ENCODE measurements around the gene ARAP2.

Gene ARAP2

DNA sequence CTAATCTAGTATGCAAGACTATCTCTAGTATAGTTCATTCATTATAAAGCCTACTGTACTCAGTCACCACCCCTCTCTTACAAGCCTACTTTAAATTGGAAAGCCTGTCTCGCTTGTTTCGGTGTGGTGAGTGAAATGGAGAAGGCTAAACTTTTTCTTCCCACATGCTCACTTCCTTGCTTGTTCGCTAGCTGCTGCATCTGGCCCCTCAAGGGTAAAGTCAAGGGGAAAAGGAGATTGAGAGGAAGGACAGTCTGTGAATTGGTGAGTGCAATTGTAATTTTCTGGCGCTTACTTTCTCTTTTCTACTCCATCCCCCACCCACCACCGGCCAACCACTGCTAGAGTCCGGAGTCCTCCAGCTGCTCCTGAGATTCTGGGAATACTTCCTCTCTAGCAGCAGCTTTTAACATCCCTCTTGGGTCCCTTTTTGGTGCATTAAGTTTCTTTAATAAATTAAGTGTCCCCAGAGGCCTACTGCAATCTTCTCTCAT is 12.1 kb upstream of the ARAP2 start:
- DNase-seq: no peak

DNA sequence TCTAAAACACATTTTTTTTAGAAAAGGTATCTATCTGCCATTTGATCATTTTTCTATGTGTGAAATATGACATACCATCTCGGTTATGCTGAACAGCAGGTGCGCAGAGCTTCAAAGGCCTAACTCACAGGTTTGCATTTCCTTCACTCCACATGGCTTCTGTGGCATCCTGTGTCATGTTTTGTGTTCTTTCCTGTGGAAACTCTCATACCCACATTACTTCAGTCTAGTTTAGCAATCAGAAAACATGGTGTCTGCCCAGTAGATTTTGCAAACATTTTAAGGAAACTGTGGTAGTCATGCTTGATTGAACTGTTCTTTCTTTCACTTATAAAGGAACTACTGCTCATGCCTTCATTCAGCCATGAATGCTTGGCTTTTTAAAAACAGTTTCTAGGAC is 11.3 kb upstream of the ARAP2 start:
- no peak for DNase-seq

GRCh38 chr4:36254371-36254770 is 10.1 kb upstream of the ARAP2 start:
- no peak for DNase-seq

DNA sequence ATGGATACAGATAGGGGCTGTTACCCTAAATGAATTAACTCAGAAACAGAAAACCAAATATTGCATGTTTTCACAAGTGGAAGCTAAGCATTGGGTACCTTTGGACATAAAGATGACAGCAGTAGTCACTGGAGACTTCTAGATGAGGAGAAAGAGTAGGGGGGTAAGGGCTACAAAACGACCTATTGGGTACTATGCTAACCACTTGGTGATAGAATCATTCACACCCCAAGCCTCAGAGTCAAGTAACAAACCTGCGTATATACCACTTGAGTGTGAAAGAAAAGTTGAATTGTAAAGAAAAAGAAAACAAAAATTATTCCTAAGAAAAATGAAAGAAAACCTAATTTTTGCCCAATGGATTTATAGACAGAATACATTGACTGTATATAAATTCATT is 7.7 kb upstream of the ARAP2 start:
- no peak for DNase-seq

DNA sequence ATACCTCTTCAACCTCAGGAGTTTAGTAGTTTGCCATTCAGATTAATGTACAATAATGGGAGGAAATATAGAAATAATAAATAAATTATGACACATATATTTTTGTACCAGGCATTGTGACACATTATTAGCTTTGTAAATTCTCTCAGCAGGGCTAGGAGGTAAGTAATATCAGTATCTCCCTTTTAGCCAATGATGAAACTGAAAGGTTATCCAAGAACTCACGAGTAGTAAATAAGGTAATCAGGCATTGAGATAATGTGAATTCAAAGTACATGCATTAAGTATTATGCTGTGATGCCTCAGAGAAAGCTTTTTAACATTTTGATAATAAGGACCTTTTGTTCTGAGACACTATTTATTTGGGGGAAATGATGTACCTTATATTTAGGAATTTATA is 5.3 kb upstream of the ARAP2 start:
- DNase-seq: no peak

- peak; percentile 76 for DNase-seq
Observed at GRCh38 chr4:36243355-36244256, 708 bp downstream of the ARAP2 start.

DNA sequence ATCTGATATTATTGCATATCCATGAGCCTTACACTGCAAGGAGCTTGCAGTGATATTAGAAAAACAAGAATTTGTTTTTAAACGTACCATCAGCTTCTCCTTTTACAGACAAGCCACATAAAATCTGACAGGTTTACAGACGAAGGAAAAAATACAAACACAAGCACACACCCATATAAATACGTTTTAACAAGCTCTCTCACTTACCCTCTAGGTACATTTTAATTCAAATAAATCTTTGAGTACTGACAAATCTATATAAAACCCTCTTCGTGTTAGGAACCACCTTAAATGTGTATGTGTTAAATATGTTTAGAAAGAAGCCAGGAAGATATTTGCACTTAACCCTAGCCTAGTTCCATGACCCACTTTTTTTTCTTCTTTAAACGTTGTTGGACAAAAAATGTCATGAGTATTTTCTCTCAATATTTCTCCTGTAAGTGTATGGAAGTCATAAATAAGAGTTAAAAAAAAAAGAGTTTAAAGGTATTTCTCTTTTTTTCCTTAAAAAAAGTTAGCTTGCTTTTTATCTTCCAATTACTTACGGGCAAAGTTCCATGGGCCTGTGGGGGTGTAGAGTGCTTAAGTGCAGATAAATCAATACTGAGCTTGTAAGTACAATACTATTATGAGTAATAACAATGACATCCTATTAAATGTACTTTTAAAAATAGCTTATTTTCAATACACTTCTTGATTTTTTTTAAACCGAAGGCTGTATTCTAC is 1.5 kb downstream of the ARAP2 start:
- DNase-seq: no peak

GRCh38 chr4:36241771-36242170 is 2.5 kb downstream of the ARAP2 start:
- DNase-seq: no peak

DNA sequence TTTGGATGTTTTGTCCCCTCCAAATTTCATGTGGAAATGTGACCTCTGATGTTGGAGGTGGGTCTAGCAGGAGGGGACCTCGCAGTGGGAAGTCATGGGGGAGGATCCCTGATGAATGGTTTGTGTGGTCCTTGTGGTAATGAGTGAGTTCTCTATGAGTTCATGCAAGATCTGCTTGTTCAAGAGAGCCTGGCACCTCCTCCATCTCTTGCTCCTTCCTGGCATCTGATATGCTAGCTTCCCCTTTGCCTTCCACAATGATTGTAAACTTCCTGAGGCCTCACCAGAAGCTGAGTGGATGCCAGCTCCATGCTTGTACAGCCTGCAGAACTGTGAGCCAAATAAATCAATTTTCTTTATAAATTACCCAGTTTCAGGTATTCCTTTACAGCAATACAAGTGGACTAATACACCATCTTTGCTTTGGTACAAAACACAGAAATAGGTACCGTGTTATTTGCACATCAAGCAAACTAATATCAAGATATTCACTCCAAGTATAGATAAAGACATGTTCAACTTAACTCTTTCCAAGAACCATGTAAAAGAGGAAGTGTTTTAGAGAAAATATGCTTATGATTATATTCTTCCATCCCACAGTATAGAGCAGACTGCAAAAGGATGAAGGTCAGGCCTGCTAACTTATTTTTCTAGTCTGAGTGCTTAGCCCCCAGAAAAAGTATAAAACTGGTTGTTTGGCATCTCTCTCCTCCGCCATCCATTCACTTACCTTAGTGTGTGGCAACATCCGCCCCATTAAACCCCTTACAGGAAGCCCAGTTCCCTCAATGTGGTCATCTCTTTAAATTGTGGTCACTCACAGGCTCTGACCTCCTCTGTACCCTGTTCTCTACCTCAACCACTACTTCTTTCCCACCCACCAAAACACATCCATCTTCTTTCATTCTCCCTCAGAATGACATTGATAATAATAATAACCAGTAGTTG is 6.7 kb downstream of the ARAP2 start:
- no peak for DNase-seq

DNA sequence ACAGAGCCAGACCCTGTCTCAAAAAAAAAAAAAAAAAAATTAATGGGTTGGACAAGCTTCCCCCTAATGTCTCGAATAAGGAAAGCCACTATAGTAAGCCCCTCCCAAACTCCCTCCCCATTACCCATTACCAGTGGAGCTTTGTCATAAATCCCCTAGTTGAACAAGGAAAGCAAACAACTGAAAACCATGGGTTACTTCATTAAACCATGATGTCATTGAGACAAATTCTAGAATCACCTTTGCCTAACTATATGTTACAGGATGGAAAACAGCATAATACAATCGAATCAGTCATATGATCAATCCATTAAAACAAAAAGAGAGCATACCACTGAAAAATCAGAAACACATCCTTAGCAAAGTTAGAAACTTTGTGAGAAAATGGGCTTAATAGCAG is 8.2 kb downstream of the ARAP2 start:
- DNase-seq: no peak

- no peak for DNase-seq
Observed at GRCh38 chr4:36235306-36235705, 9.0 kb downstream of the ARAP2 start.

DNA sequence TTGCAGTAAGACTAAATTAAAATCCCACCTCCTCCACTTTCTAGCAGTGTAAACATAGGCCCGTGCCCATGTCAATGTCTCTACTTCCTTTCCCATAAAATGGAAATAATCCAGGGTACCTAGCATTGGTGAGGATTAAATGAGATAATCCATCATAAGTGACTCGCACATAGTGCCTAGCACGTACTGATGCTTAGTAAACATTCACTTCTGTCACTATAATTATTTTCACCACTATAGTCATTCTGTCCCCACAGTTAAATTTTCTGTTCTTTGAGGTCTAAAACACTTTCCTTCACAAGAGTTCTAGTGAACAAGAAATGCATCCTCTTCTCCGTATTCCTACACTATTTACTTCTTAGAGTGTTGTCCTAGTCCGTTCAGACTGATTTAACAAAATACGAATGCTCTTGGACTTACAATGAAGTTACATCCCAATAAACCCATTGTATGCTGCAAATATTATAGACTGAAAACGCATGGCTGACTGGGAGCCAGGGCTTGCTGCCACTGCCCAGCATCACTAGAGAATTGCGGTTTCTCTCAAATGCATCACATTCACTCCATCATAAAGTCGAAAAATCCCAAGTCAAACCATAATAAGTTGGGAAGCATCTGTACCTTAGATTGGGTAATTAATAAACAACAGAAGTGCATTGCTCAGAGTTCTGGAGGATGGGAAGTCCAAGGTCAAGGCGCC is 10.6 kb downstream of the ARAP2 start:
- no peak for DNase-seq

- no peak for DNase-seq
Observed at GRCh38 chr4:36230534-36230933, 13.8 kb downstream of the ARAP2 start.

DNA sequence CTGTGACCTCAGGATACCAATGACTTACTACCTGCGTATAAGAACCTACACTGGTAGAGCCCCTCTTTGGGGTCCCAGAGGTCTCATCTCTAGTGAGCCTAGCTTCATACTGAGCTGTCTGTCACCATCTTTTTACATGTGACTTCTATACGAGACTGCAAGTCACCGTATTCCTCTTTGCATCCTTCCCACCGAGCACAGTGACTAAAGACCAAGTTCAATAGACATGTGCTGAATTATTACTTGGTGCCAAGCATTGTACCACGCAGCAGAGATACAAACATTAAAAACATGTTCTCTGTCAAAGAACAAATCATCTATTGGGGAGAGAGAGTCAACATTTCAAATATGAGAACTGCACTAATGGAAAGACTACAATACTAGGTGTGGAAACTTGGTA is 16.4 kb downstream of the ARAP2 start:
- DNase-seq: no peak

GRCh38 chr4:36226430-36227227 is 17.7 kb downstream of the ARAP2 start:
- DNase-seq: no peak

DNA sequence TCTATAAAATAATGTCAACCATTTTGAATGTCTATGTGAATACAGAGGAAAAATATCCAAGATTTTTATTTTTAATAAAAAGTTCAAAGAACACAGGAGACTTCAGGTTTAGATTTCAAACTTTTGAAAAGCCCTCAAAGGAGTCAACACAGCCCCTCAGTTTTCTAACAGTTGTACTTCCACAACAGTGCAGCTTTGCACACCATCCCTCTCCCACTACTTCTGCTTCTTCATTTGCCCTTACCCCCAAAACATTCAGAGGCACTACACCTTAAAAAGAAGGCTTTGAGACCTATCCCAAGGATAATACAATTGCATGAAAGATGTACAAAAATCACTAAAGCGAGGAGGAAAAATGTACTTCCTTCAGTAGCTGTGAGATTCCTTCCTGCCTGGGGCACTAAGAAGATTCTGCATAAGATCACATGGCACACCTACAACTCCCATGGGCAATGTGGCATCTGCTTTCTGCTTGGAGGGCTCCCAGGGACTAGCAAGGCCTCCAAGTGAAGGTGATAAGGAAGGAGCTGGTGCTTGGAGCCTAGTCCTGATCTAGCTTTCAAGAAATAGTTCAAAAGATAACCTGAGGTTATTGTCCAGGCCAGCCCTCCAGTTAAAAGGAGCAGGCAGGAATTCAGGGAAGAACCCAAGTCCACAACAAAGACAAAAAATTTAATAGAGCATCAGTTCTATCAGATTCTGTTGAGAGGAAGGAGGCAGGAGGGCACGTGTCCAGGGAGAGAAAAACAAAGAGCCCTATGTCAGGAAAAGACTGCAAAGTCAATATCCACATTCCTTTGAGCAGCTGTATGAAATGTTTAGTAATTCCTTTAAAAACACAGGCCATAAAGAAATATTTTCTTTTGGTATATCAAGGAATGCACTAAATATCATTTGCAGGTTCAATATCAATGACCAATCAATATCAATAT is 19.1 kb downstream of the ARAP2 start:
- DNase-seq: no peak

- DNase-seq: no peak
Observed at GRCh38 chr4:36222702-36223101, 21.6 kb downstream of the ARAP2 start.

GRCh38 chr4:36220776-36221175 is 23.5 kb downstream of the ARAP2 start:
- no peak for DNase-seq

GRCh38 chr4:36218121-36218520 is 26.2 kb downstream of the ARAP2 start:
- no peak for DNase-seq

- DNase-seq: no peak
Observed at GRCh38 chr4:36215627-36216026, 28.7 kb downstream of the ARAP2 start.

Measured in right kidney (tissue), 1 donor.